Measurements from ENCODE around the gene CER1.

The CER1 gene

GRCh38 chr9:14760060-14760459, 37.5 kb upstream of the CER1 start:
- DNase-seq (ENCODE audit: low read depth, low spot score): no peak
- in situ Hi-C loops (cut with HindIII; ENCODE audit: low sequenced_read_pairs): no loop called here
- no peak overlapping the region for H3K4me3 ChIP-seq (ENCODE audit: low read depth, low read length)
- no peak for TF ChIP-seq CTCF (IDR thresholded peaks at IDR 0.05; ENCODE audit: low read depth, low read length)

- H3K4me3 ChIP-seq (ENCODE audit: low read depth, low read length): no peak overlapping the region
- in situ Hi-C loops (cut with HindIII; ENCODE audit: low sequenced_read_pairs): no loop called here
- DNase-seq (ENCODE audit: low read depth, low spot score): no peak
- no peak for TF ChIP-seq CTCF (IDR thresholded peaks at IDR 0.05; ENCODE audit: low read depth, low read length)
These were observed 33.8 kb upstream of the CER1 start for GRCh38 chr9:14756291-14756690.

GRCh38 chr9:14752871-14753270, 30.3 kb upstream of the CER1 start:
- TF ChIP-seq CTCF (IDR thresholded peaks at IDR 0.05; ENCODE audit: low read depth, low read length): no peak
- in situ Hi-C loops (cut with HindIII; ENCODE audit: low sequenced_read_pairs): no loop called here
- no peak for DNase-seq (ENCODE audit: low read depth, low spot score)
- no peak overlapping the region for H3K4me3 ChIP-seq (ENCODE audit: low read depth, low read length)

GRCh38 chr9:14752271-14752670, 29.7 kb upstream of the CER1 start:
- no peak for TF ChIP-seq CTCF (IDR thresholded peaks at IDR 0.05; ENCODE audit: low read depth, low read length)
- H3K4me3 ChIP-seq (ENCODE audit: low read depth, low read length): no peak overlapping the region
- no peak for DNase-seq (ENCODE audit: low read depth, low spot score)
- in situ Hi-C loops (cut with HindIII; ENCODE audit: low sequenced_read_pairs): no loop called here

GRCh38 chr9:14750821-14751220, 28.3 kb upstream of the CER1 start:
- TF ChIP-seq CTCF (IDR thresholded peaks at IDR 0.05; ENCODE audit: low read depth, low read length): no peak
- H3K4me3 ChIP-seq (ENCODE audit: low read depth, low read length): no peak overlapping the region
- DNase-seq (ENCODE audit: low read depth, low spot score): no peak
- in situ Hi-C loops (cut with HindIII; ENCODE audit: low sequenced_read_pairs): no loop called here

- DNase-seq (ENCODE audit: low read depth, low spot score): no peak
- in situ Hi-C loops (cut with HindIII; ENCODE audit: low sequenced_read_pairs): no loop called here
- H3K4me3 ChIP-seq (ENCODE audit: low read depth, low read length): no peak overlapping the region
- no peak for TF ChIP-seq CTCF (IDR thresholded peaks at IDR 0.05; ENCODE audit: low read depth, low read length)
These were observed 27.2 kb upstream of the CER1 start for GRCh38 chr9:14749741-14750211.

GRCh38 chr9:14748373-14748772, 25.8 kb upstream of the CER1 start:
- DNase-seq (ENCODE audit: low read depth, low spot score): no peak
- TF ChIP-seq CTCF (IDR thresholded peaks at IDR 0.05; ENCODE audit: low read depth, low read length): no peak
- H3K4me3 ChIP-seq (ENCODE audit: low read depth, low read length): no peak overlapping the region
- in situ Hi-C loops (cut with HindIII; ENCODE audit: low sequenced_read_pairs): no loop called here
